WTC11 (cell line): ENCODE results near the gene MET. TPM values are rescaled to one million over a fixed set of nuclear protein-coding genes. Genes with fewer than 3 reads are reported as not detected.

Source experiments
- ATAC-seq: fragments of 200-7000 bp; cut with Tn5 transposase; 2 replicates; pipeline ENCODE4 v1.10.0; 2021; ENCODE audit warnings: mild to moderate bottlenecking, moderate library complexity
- CTCF ChIA-PET: fragments of 300-600 bp; sonication (Branson Sonifier 250); formaldehyde crosslinking; loops from one replicate; lab custom pipeline; 2021; ENCODE audit warnings: antibody characterized with exemption; lab: Charles Lee
- POLR2A ChIA-PET: fragments of 350-600 bp; sonication (Branson Sonifier 250); formaldehyde crosslinking; loops from one replicate; lab custom pipeline; 2021; ENCODE audit warnings: antibody characterized with exemption; lab: Charles Lee
- DNase-seq: peaks from one replicate; pipeline ENCODE4 v3.0.0; 2021; ENCODE audit warnings: low spot score
- H3K27ac Mint-ChIP-seq: 2 replicates; pipeline ENCODE4 v1.8.0; 2021; ENCODE audit warnings: mixed read lengths
- H3K27me3 Mint-ChIP-seq: 2 replicates; pipeline ENCODE4 v1.8.0; 2021; ENCODE audit warnings: low read depth, mild to moderate bottlenecking, moderate library complexity, mixed read lengths
- H3K36me3 Mint-ChIP-seq: 2 replicates; pipeline ENCODE4 v1.8.0; 2021; ENCODE audit warnings: mixed read lengths
- H3K4me1 Mint-ChIP-seq: 2 replicates; pipeline ENCODE4 v1.8.0; 2022; ENCODE audit warnings: mixed read lengths
- H3K4me3 Mint-ChIP-seq: 2 replicates; pipeline ENCODE4 v1.8.0; 2021; ENCODE audit warnings: mild to moderate bottlenecking, moderate library complexity, mixed read lengths
- H3K9me3 Mint-ChIP-seq: 2 replicates; pipeline ENCODE4 v1.8.0; 2021; ENCODE audit warnings: mixed read lengths
- CREB1 ChIP-seq: sonication (generic); formaldehyde crosslinking; IDR thresholded peaks from 2 replicates; pipeline ENCODE4 v1.8.0; 2023; ENCODE audit warnings: mild to moderate bottlenecking, missing genetic modification reagents
- E2F1 ChIP-seq: sonication (generic); formaldehyde crosslinking; IDR thresholded peaks from 2 replicates; pipeline ENCODE4 v1.8.0; 2022; ENCODE audit warnings: mild to moderate bottlenecking, missing genetic modification reagents
- EMX1 ChIP-seq: fragments of 250-450 bp; sonication (Bioruptor Pico); IDR thresholded peaks from 2 replicates; pipeline ENCODE4 v1.8.0; 2021; ENCODE audit warnings: mild to moderate bottlenecking
- ESRRA ChIP-seq: sonication (generic); formaldehyde crosslinking; IDR thresholded peaks from 2 replicates; pipeline ENCODE4 v1.8.1; 2022; ENCODE audit warnings: mild to moderate bottlenecking, missing genetic modification reagents, borderline replicate concordance
- FOXJ3 ChIP-seq: sonication (generic); formaldehyde crosslinking; IDR thresholded peaks from 2 replicates; pipeline ENCODE4 v1.9.0; 2021; ENCODE audit warnings: missing genetic modification reagents, mild to moderate bottlenecking, borderline replicate concordance
- FOXP4 ChIP-seq: sonication (generic); formaldehyde crosslinking; IDR thresholded peaks from 2 replicates; pipeline ENCODE4 v1.8.0; 2022; ENCODE audit warnings: mild to moderate bottlenecking, missing genetic modification reagents
- GABPB1 ChIP-seq: sonication (generic); formaldehyde crosslinking; IDR thresholded peaks from 2 replicates; pipeline ENCODE4 v1.8.1; 2023; ENCODE audit warnings: mild to moderate bottlenecking, missing genetic modification reagents
- GTF2I ChIP-seq: fragments of 250-450 bp; sonication (Bioruptor Pico); conservative IDR thresholded peaks from 2 replicates; pipeline ENCODE4 v1.4.0; 2021; ENCODE audit warnings: mild to moderate bottlenecking
- HMGA2 ChIP-seq: fragments of 250-450 bp; sonication (Bioruptor Pico); IDR thresholded peaks from 2 replicates; pipeline ENCODE4 v1.4.0; 2021; ENCODE audit warnings: mild to moderate bottlenecking, moderate library complexity
- KAT7 ChIP-seq: sonication (generic); formaldehyde crosslinking; IDR thresholded peaks from 2 replicates; pipeline ENCODE4 v1.8.1; 2023; ENCODE audit warnings: missing genetic modification reagents, mild to moderate bottlenecking, borderline replicate concordance
- MXD4 ChIP-seq: fragments of 250-450 bp; sonication (Bioruptor Pico); IDR thresholded peaks from 2 replicates; pipeline ENCODE4 v1.8.0; 2021; ENCODE audit warnings: mild to moderate bottlenecking, moderate library complexity, borderline replicate concordance
- NR2C2 ChIP-seq: sonication (generic); formaldehyde crosslinking; IDR thresholded peaks from 2 replicates; pipeline ENCODE4 v1.8.0; 2022; ENCODE audit warnings: mild to moderate bottlenecking, missing genetic modification reagents
- NR3C1 ChIP-seq: sonication (generic); formaldehyde crosslinking; conservative IDR thresholded peaks from 2 replicates; pipeline ENCODE4 v1.8.1; 2023; ENCODE audit warnings: low read depth, mild to moderate bottlenecking, missing genetic modification reagents
- OVOL2 ChIP-seq: fragments of 250-450 bp; sonication (Bioruptor Pico); IDR thresholded peaks from 2 replicates; pipeline ENCODE4 v1.9.0; 2021; ENCODE audit warnings: mild to moderate bottlenecking, borderline replicate concordance
- PRRX2 ChIP-seq: fragments of 250-450 bp; sonication (Bioruptor Pico); IDR thresholded peaks from 2 replicates; pipeline ENCODE4 v1.8.0; 2021; ENCODE audit warnings: mild to moderate bottlenecking
- TEAD1 ChIP-seq: sonication (generic); formaldehyde crosslinking; IDR thresholded peaks from 2 replicates; pipeline ENCODE4 v1.8.0; 2022; ENCODE audit warnings: mild to moderate bottlenecking, missing genetic modification reagents
- TP53 ChIP-seq: sonication (generic); formaldehyde crosslinking; IDR thresholded peaks from 2 replicates; pipeline ENCODE4 v1.8.1; 2023; ENCODE audit warnings: mild to moderate bottlenecking, missing genetic modification reagents
- ZNF232 ChIP-seq: sonication (generic); formaldehyde crosslinking; IDR thresholded peaks from 2 replicates; pipeline ENCODE4 v1.8.0; 2022; ENCODE audit warnings: mild to moderate bottlenecking, missing genetic modification reagents
- ZNF317 ChIP-seq: sonication (generic); formaldehyde crosslinking; IDR thresholded peaks from 2 replicates; pipeline ENCODE4 v1.8.1; 2023; ENCODE audit warnings: low read depth, mild to moderate bottlenecking, moderate library complexity, missing genetic modification reagents, borderline replicate concordance
- ZNF423 ChIP-seq: fragments of 250-450 bp; sonication (Bioruptor Pico); IDR thresholded peaks from 2 replicates; pipeline ENCODE4 v2.1.2; 2022; ENCODE audit warnings: mild to moderate bottlenecking, moderate library complexity
- total RNA-seq: library from RNA; stranded (reverse); gene quantifications from 3 replicates; pipeline ENCODE4 v1.2.3, GENCODE V29; 2021
- TF ChIP-seq, protein P1 (sequence below): sonication (generic); formaldehyde crosslinking; IDR thresholded peaks from 2 replicates; pipeline ENCODE4 v1.8.1; 2022; ENCODE audit warnings: mild to moderate bottlenecking, missing genetic modification reagents, moderate library complexity, borderline replicate concordance
- TF ChIP-seq, protein P2 (sequence below): sonication (generic); formaldehyde crosslinking; IDR thresholded peaks from 2 replicates; pipeline ENCODE4 v1.8.1; 2023; ENCODE audit warnings: mild to moderate bottlenecking, missing genetic modification reagents, borderline replicate concordance

The MET gene
- total RNA-seq, 1 experiment from 2014 or later: 9.4 TPM

DNA sequence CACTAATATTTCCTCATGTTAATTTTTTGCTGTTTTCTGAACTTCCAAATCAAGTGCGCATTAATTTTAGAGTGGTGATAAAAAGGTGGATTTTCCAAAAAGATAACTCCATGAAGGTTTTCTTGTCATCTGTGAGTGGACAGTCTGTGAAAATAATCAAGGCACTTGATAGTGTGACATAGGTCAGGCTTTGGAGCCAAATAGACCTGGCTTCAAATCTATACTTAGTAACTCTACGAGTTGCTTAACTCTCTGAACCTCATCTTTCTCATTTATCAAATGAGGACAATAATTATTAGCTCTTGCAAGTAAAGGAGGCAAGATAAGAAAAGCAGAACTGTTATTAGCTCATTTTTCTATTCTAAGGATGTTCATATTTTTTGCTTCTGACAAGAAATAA lies 24.7 kb upstream of the MET start:
- no peak overlapping the region for H3K27ac Mint-ChIP-seq
- peaks cover 5% of the 10 kb centered on the region; the same call in 1 of the 2 replicates for H3K9me3 Mint-ChIP-seq
- peaks cover 3% of the 10 kb centered on the region; the same call in 1 of the 2 replicates for H3K4me1 Mint-ChIP-seq
- no peak overlapping the region for H3K4me3 Mint-ChIP-seq
- H3K36me3 Mint-ChIP-seq: no peaks in the 10 kb centered on the region
- DNase-seq: no peak
- POLR2A ChIA-PET: no interaction called here
- TF ChIP-seq KAT7 (CRISPR knock-in tag) (no peak), ESRRA (CRISPR knock-in tag) (no peak), TEAD1 (CRISPR knock-in tag) (no peak), GTF2I (CRISPR knock-in tag) (no peak), FOXP4 (CRISPR knock-in tag) (no peak), ZNF232 (CRISPR knock-in tag) (no peak), OVOL2 (no peak), E2F1 (CRISPR knock-in tag) (no peak), FOXJ3 (CRISPR knock-in tag) (no peak), PRRX2 (CRISPR knock-in tag) (no peak), ZNF423 (CRISPR knock-in tag) (no peak), MXD4 (CRISPR knock-in tag) (no peak), CREB1 (CRISPR knock-in tag) (no peak), EMX1 (no peak), HMGA2 (no peak)
- TF ChIP-seq, protein P1, sequence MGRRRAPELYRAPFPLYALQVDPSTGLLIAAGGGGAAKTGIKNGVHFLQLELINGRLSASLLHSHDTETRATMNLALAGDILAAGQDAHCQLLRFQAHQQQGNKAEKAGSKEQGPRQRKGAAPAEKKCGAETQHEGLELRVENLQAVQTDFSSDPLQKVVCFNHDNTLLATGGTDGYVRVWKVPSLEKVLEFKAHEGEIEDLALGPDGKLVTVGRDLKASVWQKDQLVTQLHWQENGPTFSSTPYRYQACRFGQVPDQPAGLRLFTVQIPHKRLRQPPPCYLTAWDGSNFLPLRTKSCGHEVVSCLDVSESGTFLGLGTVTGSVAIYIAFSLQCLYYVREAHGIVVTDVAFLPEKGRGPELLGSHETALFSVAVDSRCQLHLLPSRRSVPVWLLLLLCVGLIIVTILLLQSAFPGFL (CRISPR knock-in tag): no peak
- TF ChIP-seq, all 79 proteins: peak for 0
- H3K27me3 Mint-ChIP-seq: no peaks in the 10 kb centered on the region
- CTCF ChIA-PET: no interaction called here
- ATAC-seq: no peak

GRCh38 chr7:116647861-116648260 lies 24.1 kb upstream of the MET start:
- TF ChIP-seq MXD4 (CRISPR knock-in tag) (no peak), CREB1 (CRISPR knock-in tag) (no peak)
- TF ChIP-seq, all 79 proteins: peak for 0
- CTCF ChIA-PET: no interaction called here

GRCh38 chr7:116650436-116650835 lies 21.6 kb upstream of the MET start:
- CTCF ChIA-PET: no interaction called here
- Mint-ChIP-seq H3K27ac (no peak overlapping the region), H3K9me3 (no peaks in the 10 kb centered on the region), H3K4me3 (no peak overlapping the region), H3K27me3 (no peaks in the 10 kb centered on the region), H3K36me3 (no peaks in the 10 kb centered on the region), H3K4me1 (peaks cover 3% of the 10 kb centered on the region; the same call in 1 of the 2 replicates)
- TF ChIP-seq NR3C1 (CRISPR knock-in tag): no peak
- no peak for TF ChIP-seq TP53 (CRISPR knock-in tag)
- TF ChIP-seq FOXJ3 (CRISPR knock-in tag): no peak
- TF ChIP-seq GABPB1: no peak
- no peak for TF ChIP-seq ZNF317 (CRISPR knock-in tag)
- TF ChIP-seq, protein P2, sequence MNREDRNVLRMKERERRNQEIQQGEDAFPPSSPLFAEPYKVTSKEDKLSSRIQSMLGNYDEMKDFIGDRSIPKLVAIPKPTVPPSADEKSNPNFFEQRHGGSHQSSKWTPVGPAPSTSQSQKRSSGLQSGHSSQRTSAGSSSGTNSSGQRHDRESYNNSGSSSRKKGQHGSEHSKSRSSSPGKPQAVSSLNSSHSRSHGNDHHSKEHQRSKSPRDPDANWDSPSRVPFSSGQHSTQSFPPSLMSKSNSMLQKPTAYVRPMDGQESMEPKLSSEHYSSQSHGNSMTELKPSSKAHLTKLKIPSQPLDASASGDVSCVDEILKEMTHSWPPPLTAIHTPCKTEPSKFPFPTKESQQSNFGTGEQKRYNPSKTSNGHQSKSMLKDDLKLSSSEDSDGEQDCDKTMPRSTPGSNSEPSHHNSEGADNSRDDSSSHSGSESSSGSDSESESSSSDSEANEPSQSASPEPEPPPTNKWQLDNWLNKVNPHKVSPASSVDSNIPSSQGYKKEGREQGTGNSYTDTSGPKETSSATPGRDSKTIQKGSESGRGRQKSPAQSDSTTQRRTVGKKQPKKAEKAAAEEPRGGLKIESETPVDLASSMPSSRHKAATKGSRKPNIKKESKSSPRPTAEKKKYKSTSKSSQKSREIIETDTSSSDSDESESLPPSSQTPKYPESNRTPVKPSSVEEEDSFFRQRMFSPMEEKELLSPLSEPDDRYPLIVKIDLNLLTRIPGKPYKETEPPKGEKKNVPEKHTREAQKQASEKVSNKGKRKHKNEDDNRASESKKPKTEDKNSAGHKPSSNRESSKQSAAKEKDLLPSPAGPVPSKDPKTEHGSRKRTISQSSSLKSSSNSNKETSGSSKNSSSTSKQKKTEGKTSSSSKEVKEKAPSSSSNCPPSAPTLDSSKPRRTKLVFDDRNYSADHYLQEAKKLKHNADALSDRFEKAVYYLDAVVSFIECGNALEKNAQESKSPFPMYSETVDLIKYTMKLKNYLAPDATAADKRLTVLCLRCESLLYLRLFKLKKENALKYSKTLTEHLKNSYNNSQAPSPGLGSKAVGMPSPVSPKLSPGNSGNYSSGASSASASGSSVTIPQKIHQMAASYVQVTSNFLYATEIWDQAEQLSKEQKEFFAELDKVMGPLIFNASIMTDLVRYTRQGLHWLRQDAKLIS (CRISPR knock-in tag): no peak
- no peak for TF ChIP-seq NR2C2 (CRISPR knock-in tag)
- no peak for TF ChIP-seq FOXP4 (CRISPR knock-in tag)
- ATAC-seq (no peak), DNase-seq (no peak)
- POLR2A ChIA-PET: no interaction called here

More at GRCh38 chr7:116647861-116648260, 24.1 kb upstream of the MET start:
- no peak overlapping the region for H3K27ac Mint-ChIP-seq
- peaks cover 3% of the 10 kb centered on the region; the same call in 1 of the 2 replicates for H3K4me1 Mint-ChIP-seq
- POLR2A ChIA-PET: no interaction called here
- ATAC-seq: no peak
- H3K36me3 Mint-ChIP-seq: no peaks in the 10 kb centered on the region
- no peak for DNase-seq
- no peaks in the 10 kb centered on the region for H3K27me3 Mint-ChIP-seq
- H3K9me3 Mint-ChIP-seq: peaks cover 5% of the 10 kb centered on the region; the same call in 1 of the 2 replicates
- no peak overlapping the region for H3K4me3 Mint-ChIP-seq
